ENCODE results near the gene ZNF827. TPM values are rescaled to one million over a fixed set of nuclear protein-coding genes. Genes with fewer than 3 reads are reported as not detected.

The ZNF827 gene
- polyA plus RNA-seq, 1 donor (not counting 4 experiments of a cell fraction or from before 2014, with no cell fraction given) = 4.7 TPM

DNA sequence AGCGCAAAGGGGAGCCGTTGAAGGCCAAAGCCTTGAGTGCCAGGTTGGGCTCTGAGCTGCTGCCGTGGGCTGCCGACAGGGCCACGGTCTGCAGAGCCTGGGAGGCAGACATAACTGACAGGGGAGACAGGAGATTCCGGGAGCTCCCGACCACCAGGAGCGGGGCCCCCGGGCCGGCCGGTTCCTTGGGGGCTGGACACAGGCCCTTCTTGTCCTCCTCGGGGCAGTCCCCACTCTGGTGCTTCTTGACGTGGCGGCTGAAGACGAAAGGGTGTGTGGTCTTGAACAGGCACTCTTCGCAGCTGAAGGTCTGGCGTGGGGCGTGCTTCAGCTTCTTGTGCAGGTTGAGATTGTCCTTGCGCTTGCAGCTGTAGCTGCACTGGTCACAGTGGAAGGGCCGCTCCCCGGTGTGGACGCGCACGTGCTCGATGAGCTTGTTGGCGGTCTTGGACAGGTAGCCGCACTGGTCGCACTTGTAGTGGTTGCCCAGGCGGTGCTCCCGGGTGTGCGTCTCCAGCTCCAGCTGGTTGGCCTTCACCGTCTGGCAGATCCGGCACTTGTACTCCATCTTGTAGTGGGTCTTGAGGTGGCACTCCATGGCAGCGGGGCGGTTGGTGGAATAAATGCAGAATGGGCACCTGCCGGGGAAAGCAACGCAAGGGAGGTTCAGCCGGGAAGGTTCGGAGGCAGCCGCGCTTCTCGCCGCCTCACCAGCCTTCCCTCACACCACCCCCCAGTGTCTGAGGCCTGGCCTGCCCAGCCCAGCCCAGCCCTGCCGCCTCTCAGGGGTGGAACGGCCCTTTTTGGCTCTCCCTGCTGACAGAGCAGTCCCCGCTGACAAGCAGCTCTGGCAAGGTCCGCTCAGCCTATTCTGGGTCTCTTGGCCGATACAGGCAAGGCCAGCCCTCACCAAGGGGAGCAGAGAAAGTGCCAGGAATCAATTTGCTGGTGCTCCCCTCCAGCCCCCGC, 177.4 kb downstream of the ZNF827 start:
- Histone ChIP-seq H3K4me2 (ENCODE audit: control insufficient read depth, extremely low read depth, insufficient read depth, low read depth, low read length) (no peak overlapping the region), H3K9ac (ENCODE audit: control insufficient read depth, extremely low read depth, insufficient read depth, low read length) (no peak overlapping the region), H3K27me3 (ENCODE audit: control insufficient read depth, extremely low read depth, insufficient read depth, low read length) (no peaks in the 10 kb centered on the region), H3K27ac (ENCODE audit: control insufficient read depth, insufficient read depth, low read length) (no peak overlapping the region), H3K9me3 (ENCODE audit: control insufficient read depth, low read depth, low read length) (no peaks in the 10 kb centered on the region), H3K4me3 (ENCODE audit: control insufficient read depth in 2 of 3, extremely low read depth in 1 of 3, insufficient read depth in 2 of 3, low read depth in 1 of 3, low read length in 3 of 3) (no peak overlapping the region), H4K20me1 (ENCODE audit: control insufficient read depth, extremely low read depth, insufficient read depth, low read length) (no peaks in the 10 kb centered on the region), H3K9me1 (ENCODE audit: control insufficient read depth, extremely low read depth, insufficient read depth, low read length) (no peaks in the 10 kb centered on the region), H3K4me1 (ENCODE audit: control insufficient read depth, extremely low read depth, insufficient read depth, low read length) (no peaks in the 10 kb centered on the region), H3K79me2 (ENCODE audit: control insufficient read depth, insufficient read depth, low read length) (no peaks in the 10 kb centered on the region), H3K36me3 (ENCODE audit: control insufficient read depth in 2 of 2, extremely low read depth in 1 of 2, insufficient read depth in 2 of 2, low read length in 2 of 2) (peaks cover 13 to 28% of the 10 kb centered on the region in 2 experiments), H2AFZ (ENCODE audit: control insufficient read depth, low read length) (no peak overlapping the region)
- TF ChIP-seq CTCF (optimal IDR thresholded peaks at IDR 0.05 in 1 of 3, IDR thresholded peaks at IDR 0.05 in 1 of 3, conservative IDR thresholded peaks at IDR 0.05 in 1 of 3; ENCODE audit: extremely low read depth in 1 of 3, insufficient read depth in 2 of 3, low read length in 3 of 3) (no peak), EZH2 (IDR thresholded peaks at IDR 0.05; ENCODE audit: low read length) (no peak)
- FAIRE-seq (no peak), DNase-seq (ENCODE audit: low read depth, low spot score) (no peak)
- dilution Hi-C loops (cut with MboI; ENCODE audit: extremely low pct_ligation_motif_present, low sequenced_read_pairs) = no loop called here

DNA sequence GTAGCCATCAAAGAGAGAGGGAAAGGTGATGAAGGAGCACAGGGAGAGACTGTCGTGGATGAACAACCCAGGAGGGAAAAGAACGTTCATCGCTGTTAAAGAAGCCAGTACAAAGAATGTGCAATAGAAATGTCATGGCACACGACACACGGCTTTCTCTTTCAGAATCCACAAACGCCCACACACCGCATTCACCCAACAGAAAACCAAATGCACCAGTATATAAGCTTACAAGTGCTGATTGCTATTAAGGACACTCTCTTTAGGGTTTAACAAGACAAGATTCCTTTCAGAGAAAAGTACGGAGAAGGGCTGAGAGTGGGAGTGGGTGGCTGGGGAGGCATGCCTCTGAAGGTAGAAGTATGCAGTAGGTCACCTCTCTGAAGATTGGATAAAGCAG, 178.4 kb downstream of the ZNF827 start:
- FAIRE-seq (no peak), DNase-seq (ENCODE audit: low read depth, low spot score) (no peak)
- Histone ChIP-seq H3K36me3 (ENCODE audit: control insufficient read depth in 2 of 2, extremely low read depth in 1 of 2, insufficient read depth in 2 of 2, low read length in 2 of 2) (peaks cover 8 to 25% of the 10 kb centered on the region in 2 experiments), H3K4me3 (ENCODE audit: control insufficient read depth in 2 of 3, extremely low read depth in 1 of 3, insufficient read depth in 2 of 3, low read depth in 1 of 3, low read length in 3 of 3) (no peak overlapping the region), H3K4me2 (ENCODE audit: control insufficient read depth, extremely low read depth, insufficient read depth, low read depth, low read length) (no peak overlapping the region), H3K27me3 (ENCODE audit: control insufficient read depth, extremely low read depth, insufficient read depth, low read length) (no peaks in the 10 kb centered on the region), H3K9me1 (ENCODE audit: control insufficient read depth, extremely low read depth, insufficient read depth, low read length) (no peaks in the 10 kb centered on the region), H3K9me3 (ENCODE audit: control insufficient read depth, low read depth, low read length) (no peaks in the 10 kb centered on the region), H2AFZ (ENCODE audit: control insufficient read depth, low read length) (no peak overlapping the region), H4K20me1 (ENCODE audit: control insufficient read depth, extremely low read depth, insufficient read depth, low read length) (no peaks in the 10 kb centered on the region), H3K4me1 (ENCODE audit: control insufficient read depth, extremely low read depth, insufficient read depth, low read length) (no peaks in the 10 kb centered on the region), H3K27ac (ENCODE audit: control insufficient read depth, insufficient read depth, low read length) (no peak overlapping the region), H3K9ac (ENCODE audit: control insufficient read depth, extremely low read depth, insufficient read depth, low read length) (no peak overlapping the region), H3K79me2 (ENCODE audit: control insufficient read depth, insufficient read depth, low read length) (no peaks in the 10 kb centered on the region)
- TF ChIP-seq EZH2 (IDR thresholded peaks at IDR 0.05; ENCODE audit: low read length) = no peak
- no peak for TF ChIP-seq CTCF (optimal IDR thresholded peaks at IDR 0.05 in 1 of 3, IDR thresholded peaks at IDR 0.05 in 1 of 3, conservative IDR thresholded peaks at IDR 0.05 in 1 of 3; ENCODE audit: extremely low read depth in 1 of 3, insufficient read depth in 2 of 3, low read length in 3 of 3)
- dilution Hi-C loops (cut with MboI; ENCODE audit: extremely low pct_ligation_motif_present, low sequenced_read_pairs) = no loop called here
